ENCODE data around the gene TBL1Y.

DNA sequence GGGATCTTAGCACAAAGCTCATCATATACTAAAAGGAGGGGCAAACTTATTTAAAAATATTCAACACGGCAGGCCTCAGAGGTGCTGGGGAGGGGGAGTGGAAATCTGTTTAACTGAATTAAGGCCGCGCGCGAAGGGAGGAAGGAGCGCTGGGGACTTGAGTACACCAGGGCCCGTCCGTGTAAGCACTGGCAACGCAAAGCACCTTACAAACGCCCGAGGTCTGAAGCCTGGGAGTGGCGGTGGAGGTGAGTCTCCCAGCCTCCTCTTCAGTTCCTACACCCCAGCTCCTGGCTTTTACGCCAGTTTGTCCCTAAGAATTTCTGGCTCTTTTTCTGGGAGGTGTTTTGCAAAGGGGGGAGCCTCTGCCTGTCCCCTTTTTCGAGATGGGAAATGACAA is 641 bp upstream of the TBL1Y start:
- TF ChIP-seq, protein P1, sequence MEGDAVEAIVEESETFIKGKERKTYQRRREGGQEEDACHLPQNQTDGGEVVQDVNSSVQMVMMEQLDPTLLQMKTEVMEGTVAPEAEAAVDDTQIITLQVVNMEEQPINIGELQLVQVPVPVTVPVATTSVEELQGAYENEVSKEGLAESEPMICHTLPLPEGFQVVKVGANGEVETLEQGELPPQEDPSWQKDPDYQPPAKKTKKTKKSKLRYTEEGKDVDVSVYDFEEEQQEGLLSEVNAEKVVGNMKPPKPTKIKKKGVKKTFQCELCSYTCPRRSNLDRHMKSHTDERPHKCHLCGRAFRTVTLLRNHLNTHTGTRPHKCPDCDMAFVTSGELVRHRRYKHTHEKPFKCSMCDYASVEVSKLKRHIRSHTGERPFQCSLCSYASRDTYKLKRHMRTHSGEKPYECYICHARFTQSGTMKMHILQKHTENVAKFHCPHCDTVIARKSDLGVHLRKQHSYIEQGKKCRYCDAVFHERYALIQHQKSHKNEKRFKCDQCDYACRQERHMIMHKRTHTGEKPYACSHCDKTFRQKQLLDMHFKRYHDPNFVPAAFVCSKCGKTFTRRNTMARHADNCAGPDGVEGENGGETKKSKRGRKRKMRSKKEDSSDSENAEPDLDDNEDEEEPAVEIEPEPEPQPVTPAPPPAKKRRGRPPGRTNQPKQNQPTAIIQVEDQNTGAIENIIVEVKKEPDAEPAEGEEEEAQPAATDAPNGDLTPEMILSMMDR (IDR thresholded peaks at IDR 0.05; ENCODE audit: poor library complexity, severe bottlenecking): no peak
- no peak for TF ChIP-seq MXI1 (conservative IDR thresholded peaks at IDR 0.05; ENCODE audit: poor library complexity, severe bottlenecking)
- TF ChIP-seq EP300 (conservative IDR thresholded peaks at IDR 0.05; ENCODE audit: poor library complexity, severe bottlenecking): no peak
- no peak for TF ChIP-seq POLR2AphosphoS5 (IDR thresholded peaks at IDR 0.05)
- no peak for TF ChIP-seq SMC3 (conservative IDR thresholded peaks at IDR 0.05; ENCODE audit: poor library complexity)
- no peak for TF ChIP-seq EZH2 (IDR thresholded peaks at IDR 0.05; ENCODE audit: borderline replicate concordance, insufficient read depth, low read length, poor library complexity, severe bottlenecking)
- TF ChIP-seq, protein P2, sequence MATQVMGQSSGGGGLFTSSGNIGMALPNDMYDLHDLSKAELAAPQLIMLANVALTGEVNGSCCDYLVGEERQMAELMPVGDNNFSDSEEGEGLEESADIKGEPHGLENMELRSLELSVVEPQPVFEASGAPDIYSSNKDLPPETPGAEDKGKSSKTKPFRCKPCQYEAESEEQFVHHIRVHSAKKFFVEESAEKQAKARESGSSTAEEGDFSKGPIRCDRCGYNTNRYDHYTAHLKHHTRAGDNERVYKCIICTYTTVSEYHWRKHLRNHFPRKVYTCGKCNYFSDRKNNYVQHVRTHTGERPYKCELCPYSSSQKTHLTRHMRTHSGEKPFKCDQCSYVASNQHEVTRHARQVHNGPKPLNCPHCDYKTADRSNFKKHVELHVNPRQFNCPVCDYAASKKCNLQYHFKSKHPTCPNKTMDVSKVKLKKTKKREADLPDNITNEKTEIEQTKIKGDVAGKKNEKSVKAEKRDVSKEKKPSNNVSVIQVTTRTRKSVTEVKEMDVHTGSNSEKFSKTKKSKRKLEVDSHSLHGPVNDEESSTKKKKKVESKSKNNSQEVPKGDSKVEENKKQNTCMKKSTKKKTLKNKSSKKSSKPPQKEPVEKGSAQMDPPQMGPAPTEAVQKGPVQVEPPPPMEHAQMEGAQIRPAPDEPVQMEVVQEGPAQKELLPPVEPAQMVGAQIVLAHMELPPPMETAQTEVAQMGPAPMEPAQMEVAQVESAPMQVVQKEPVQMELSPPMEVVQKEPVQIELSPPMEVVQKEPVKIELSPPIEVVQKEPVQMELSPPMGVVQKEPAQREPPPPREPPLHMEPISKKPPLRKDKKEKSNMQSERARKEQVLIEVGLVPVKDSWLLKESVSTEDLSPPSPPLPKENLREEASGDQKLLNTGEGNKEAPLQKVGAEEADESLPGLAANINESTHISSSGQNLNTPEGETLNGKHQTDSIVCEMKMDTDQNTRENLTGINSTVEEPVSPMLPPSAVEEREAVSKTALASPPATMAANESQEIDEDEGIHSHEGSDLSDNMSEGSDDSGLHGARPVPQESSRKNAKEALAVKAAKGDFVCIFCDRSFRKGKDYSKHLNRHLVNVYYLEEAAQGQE (IDR thresholded peaks at IDR 0.05; ENCODE audit: borderline replicate concordance): no peak
- no peak for TF ChIP-seq TAF1 (IDR thresholded peaks at IDR 0.05; ENCODE audit: low read depth)

All from neural cell (in vitro differentiated cells).